GM19193 (cell line): ENCODE measurements around the gene SRRM1.

Source experiments
- POLR2A ChIP-seq: IDR thresholded peaks from 4 replicates; pipeline ENCODE4 v1.6.1; 2011; ENCODE audit not compliant: insufficient read depth, insufficient read length; ENCODE audit errors: extremely low read depth

The SRRM1 gene, protein sequence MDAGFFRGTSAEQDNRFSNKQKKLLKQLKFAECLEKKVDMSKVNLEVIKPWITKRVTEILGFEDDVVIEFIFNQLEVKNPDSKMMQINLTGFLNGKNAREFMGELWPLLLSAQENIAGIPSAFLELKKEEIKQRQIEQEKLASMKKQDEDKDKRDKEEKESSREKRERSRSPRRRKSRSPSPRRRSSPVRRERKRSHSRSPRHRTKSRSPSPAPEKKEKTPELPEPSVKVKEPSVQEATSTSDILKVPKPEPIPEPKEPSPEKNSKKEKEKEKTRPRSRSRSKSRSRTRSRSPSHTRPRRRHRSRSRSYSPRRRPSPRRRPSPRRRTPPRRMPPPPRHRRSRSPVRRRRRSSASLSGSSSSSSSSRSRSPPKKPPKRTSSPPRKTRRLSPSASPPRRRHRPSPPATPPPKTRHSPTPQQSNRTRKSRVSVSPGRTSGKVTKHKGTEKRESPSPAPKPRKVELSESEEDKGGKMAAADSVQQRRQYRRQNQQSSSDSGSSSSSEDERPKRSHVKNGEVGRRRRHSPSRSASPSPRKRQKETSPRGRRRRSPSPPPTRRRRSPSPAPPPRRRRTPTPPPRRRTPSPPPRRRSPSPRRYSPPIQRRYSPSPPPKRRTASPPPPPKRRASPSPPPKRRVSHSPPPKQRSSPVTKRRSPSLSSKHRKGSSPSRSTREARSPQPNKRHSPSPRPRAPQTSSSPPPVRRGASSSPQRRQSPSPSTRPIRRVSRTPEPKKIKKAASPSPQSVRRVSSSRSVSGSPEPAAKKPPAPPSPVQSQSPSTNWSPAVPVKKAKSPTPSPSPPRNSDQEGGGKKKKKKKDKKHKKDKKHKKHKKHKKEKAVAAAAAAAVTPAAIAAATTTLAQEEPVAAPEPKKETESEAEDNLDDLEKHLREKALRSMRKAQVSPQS

DNA sequence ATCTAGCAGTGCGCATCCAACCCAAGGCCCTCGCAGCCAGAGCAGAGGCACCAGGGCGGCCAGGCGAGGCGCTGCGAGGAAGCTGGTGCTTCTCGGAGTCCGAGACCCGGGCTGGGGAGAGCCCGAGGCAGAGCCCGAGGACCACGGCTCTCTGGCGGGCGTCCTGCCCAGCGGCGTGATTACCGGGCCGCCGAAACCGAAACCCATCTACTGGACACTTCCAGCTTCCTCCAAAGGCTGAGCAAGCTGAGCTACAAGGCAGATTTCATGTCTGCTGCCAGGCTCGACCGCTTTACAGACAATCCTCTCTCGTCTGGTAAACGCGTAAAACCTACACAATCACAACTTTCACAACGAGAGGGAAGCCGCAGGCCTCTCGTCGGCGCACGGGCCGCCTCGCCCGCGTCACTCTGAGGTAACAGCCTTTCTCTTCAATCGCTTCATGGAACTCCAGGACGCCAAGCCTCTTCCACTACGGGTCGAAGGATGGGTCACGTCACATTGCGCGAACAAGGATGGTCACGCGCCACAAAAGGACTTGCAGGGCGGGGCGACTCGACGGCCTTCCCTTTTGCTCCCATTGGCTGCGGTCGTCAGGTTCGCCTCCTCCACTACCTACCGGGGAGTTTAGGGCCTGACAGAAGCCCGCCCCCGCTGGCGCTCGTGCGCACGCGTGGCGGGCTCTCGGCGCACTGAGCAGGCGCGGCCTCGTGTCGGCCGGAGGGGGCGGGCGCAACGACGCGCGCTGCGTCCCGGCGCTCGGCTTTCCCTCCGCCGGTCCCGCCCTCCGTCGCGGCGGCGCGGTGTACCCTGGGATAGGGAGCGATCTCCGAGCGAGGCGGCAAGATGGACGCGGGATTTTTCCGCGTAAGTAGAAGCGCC is at the start of gene SRRM1:
Gene SRRM1 (plus strand): TSS at position 822 of the 882 bp plus-strand sequence. CDS start 25 bp downstream, at position 847.
- TF ChIP-seq POLR2A: peak; percentile 94

DNA sequence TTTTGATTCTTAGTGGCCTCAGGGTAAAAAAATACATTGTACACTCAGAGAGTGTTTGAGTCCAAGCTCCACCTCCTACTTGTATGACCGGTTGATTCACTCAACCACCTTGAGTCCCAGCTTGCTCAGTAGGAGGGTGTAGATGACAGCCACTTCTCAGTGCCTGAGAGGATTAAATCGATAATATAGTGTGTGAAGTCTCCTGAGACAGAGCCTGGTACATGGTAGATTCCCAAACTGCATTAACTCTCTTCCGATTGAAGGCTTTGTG is 48.8 kb upstream of the SRRM1 start:
- TF ChIP-seq POLR2A: no peak

DNA sequence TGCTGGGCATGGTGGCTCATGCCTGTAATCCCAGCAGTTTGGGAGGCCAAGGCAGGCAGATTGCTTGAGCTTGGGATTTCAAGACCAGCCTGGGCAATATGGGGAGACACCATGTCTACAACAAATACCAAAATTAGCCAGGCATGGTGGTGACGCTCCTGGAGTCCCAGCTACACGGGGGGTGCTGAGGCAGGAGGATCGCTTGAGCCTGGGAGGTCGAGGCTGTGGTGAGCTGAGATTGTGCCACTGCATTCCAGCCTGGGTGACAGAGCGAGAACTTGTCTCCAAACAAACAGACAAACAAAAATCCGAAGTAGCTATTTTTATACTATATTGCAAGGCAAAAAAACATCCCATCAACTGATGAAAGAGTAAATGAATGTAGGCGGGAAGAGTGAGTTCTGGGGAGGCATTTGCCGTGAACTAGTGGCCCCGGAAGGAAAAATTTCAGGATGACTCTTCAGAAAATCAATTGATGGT is 46.7 kb upstream of the SRRM1 start:
- no peak for TF ChIP-seq POLR2A

DNA sequence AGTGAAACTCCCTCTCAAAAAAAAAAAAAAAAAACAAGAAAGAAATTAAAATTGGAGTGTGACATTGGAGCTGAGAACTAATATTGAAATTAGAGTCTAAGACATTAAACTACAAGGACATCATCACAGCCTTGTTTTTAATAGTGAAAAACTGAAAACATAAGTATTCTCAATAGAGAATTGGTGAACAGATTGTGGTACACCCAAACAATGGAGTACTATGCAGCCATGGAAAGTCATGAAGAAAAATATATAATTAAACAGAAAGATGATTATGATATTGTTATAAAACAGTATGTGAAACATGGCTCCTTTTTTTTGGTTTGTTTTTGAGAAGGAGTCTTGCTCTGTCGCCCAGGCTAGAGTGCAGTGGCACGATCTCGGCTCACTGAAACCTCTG is 43.8 kb upstream of the SRRM1 start:
- TF ChIP-seq POLR2A: no peak

DNA sequence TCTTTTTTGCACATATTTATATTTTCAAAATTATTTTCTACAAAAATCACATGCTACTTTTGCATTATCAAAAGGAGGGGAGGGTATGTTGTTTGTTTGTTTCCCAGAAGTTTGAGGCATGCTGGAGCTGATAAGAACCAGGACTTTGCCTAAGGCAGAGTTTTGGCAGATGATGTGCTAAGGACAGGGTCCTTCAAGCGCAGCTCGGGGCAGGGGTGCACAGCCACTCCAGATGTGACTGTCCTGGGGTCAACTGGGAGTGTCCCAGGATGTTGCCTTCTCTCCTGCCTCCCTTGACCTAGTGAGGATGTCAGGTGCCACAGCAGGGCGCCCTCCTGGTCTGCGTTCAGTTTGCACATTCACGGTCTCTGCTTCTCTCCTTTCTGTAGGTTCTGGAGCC is 42.6 kb upstream of the SRRM1 start:
- no peak for TF ChIP-seq POLR2A

DNA sequence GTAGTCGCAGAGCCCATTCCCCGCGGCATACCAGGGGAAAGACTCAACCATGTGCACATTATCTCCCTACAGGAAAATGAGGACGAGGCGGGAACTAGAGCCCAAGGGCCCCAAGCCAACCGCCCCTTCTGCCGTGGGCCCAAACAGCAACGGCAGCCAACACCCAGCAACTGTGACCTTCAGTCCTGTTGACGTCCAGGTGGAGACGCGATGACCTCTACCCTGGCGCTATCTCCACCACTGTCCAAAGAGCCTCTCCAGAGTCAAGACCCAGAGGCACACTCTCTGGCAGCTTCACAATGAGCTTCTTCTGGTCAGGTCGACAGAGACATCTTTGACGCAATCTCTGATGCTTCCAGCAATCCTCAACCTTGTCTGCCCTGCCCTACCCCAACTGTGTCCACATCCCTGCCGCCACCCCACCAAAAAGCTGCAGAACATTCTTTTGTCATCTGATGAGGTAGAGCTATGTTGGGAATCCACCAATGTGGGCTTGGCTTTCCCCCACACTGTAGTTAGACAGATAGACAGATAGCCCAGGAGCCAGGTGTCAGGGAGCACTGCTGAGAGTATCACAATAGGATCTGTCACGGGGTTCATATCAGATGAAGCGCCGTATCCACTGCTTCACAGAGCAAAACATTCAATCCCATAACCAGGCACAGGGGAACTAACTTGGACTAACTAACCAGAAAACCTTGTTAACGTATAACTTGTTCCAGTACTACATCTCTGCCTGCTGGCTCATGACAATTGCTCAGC is 37.4 kb upstream of the SRRM1 start:
- no peak for TF ChIP-seq POLR2A

DNA sequence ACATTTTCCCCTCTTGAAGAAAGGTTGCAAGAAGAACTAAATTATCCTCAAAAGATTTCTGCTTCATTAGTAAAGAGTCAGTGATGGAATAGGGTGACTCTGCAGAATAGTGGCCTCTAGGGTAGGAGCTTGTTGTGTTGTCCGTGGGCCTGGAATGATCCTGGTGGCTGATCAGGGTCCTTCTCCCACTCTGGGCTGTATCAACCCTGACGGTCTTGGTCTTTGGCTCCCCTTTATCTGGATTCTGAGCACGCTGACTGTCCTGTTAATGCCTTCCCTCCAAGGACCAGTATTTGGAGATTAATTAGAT is 36.9 kb upstream of the SRRM1 start:
- no peak for TF ChIP-seq POLR2A

DNA sequence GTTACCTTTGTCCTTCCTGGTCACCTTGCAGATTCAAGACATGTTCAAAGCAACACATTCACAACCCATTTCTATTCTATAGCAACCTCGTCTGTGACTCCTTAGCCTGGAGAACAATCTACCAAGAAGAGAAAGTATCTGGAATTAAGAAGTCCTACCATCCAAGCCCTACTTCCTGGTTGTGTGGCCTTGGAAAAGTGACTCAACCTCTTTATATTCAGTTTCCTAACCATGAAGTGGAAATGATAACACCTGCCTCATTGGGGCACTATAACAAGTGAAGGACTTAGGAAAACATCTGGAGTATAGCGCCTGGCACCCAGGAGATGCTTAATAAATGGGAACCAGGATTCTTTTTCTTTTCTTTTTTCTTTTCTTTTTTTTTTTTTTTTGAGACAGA is 36.5 kb upstream of the SRRM1 start:
- TF ChIP-seq POLR2A: no peak

DNA sequence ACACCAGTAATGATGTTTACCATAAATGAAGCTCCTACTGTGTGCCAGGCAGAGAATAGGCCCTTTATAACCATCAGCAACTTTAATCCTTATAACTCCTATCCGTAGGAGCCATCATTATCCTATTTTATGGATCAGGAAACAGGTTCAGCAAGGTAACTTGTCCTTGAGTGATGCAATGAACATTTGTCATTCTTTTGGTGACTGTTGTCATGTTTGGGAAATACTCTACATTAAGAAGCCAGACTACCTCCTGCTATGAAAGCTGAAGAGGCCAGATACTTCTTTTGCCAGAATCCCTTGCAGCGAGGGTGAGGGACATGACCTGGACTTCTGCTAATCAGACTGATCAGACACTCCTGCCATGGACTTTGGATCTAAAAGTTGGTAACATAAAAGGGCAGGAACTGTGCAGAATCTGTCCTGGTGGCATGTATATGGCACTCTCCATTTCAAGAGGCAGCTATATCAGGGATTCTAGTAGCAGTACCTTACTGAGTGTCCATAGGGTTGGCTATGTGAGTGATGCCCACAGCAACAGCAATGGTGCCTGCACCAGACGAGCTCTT is 33.1 kb upstream of the SRRM1 start:
- TF ChIP-seq POLR2A: no peak

DNA sequence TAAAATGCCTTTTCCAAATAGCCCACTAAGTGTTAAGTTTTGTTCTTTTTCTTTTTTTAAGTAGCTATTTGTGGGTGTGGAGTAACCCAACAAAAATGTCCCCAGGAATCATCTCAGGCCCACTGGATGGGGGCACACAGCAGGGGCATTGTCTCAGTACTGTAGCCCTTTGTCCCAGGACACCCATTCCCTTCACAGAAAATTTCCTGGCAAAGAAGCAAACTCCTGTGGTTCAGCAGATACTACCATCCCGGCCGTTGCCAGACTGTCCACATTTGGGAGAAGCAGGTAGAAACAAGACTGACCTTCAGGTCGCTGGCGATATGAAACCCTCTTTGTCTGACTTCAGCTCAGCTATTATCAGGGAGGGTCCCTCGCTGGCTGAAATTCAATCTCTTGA is 23.7 kb upstream of the SRRM1 start:
- TF ChIP-seq POLR2A: no peak

DNA sequence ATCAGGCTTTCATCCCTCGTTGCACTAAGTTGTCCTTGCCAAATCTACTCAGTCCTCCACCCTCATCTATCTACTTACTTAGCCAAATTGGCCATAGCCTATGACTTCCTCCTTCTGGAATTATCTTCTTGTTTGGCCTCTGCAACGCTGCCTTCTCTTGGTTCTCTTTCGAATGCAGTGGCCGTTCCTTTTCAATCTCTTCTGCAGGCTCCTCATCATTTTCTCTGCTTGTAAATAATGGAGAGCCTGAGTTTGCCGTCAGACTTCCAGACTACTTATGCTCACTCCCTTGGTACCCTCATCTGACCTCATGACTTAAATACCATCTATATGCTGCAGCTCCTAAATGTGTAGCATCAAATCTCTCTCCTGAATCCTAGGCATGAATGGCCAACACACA is 22.4 kb upstream of the SRRM1 start:
- no peak for TF ChIP-seq POLR2A

DNA sequence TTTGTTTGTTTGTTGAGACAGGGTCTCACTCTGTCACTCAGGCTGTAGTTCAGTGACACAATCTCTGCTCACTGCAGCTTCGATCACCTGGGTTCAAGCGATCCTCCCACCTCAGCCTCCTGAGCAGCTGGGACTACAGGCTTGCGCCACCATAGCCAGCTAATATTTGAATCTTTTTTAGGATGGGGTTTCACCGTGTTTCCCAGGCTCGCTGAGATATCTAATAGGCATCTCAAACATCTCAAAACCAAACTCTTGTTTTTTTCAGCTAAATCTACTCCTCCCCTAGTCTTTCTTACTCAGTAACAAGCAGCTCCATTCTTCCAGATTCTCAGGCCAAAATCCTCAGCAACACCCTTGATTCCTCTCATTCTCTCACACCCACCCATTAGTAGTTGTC is 22.0 kb upstream of the SRRM1 start:
- TF ChIP-seq POLR2A: no peak

DNA sequence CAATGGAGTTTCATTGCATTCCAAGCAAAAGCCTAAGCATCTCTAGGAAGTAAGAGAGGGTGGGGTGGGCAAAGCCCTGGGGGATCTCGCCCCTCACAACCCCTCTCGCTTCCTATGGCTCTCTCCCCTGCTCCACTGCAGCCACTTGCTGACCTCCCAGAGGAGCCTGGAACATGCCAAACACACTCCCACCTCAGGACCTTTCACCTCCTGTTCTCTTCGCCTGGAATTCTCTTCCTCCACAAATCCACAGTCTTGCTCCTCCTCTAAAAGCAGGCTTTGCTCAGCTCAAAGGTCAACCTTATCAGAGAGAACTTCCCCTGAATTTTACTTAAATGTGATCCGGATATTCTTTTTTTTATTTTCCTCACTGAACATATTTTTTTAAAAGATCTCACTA is 20.9 kb upstream of the SRRM1 start:
- TF ChIP-seq POLR2A: no peak

DNA sequence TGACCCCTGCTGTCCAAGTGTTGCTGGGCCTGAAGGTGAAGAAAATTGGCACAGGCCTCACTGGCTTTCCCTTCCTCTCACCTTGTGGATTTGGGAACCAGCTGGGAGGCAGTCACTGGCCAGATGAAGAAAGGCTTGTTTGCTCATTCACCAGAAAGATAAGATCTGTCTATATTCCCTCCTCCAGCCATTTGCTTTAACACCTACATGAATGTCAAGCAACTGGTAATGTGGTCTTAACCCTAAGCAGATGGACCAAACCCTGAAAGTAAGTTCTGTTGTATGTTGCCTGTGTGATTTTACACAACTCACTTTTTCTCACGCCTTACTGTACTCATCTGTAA is 10.3 kb upstream of the SRRM1 start:
- TF ChIP-seq POLR2A: no peak
